IMR-90 (cell line): ENCODE data around the gene MBIP. TPM values are rescaled to one million over a fixed set of nuclear protein-coding genes. Genes with fewer than 3 reads are reported as not detected.
A peak's percentile ranks its signal among the peaks of the same experiment; 100 is the strongest.

ENCODE experiments used
- ATAC-seq: fragments of 200-7000 bp; cut with Tn5 transposase; 2 replicates; pipeline ENCODE4 v1.9.1; 2020; ENCODE audit warnings: low read depth, mild to moderate bottlenecking, moderate library complexity
- BruUV-seq: library from RNA; stranded (reverse); fragments of 400-500 nt; replicated peaks from 2 replicates; lab custom pipeline; 2021; lab: Mats Ljungman, UMichigan
- CTCF ChIA-PET: fragments of 300-600 bp; formaldehyde crosslinking; extraction: SDS; loops from one replicate; lab custom pipeline; 2021; ENCODE audit warnings: antibody characterized with exemption; lab: Yijun Ruan, JAX
- POLR2A ChIA-PET: fragments of 300-600 bp; sonication (Branson Sonifier 250); formaldehyde crosslinking; loops from one replicate; lab custom pipeline; 2022; ENCODE audit warnings: antibody characterized with exemption; ENCODE audit not compliant: unreplicated experiment; lab: Charles Lee
- DNase-seq: peaks from one replicate; pipeline ENCODE4 v3.0.0; 2013
- H2AFZ ChIP-seq: replicated peaks from 2 replicates; pipeline ENCODE3; 2013; ENCODE audit warnings: low read length, mild to moderate bottlenecking; ENCODE audit not compliant: poor library complexity
- H2AK5ac ChIP-seq: 2 replicates; pipeline ENCODE4 v1.6.1; 2013; ENCODE audit warnings: low read depth, low read length, inconsistent platforms
- H2AK9ac ChIP-seq: replicated peaks from 2 replicates; pipeline ENCODE3; 2013; ENCODE audit warnings: mild to moderate bottlenecking, low read depth, low read length, moderate library complexity; ENCODE audit not compliant: poor library complexity
- H2BK120ac ChIP-seq: 2 replicates; pipeline ENCODE4 v1.6.1; 2013; ENCODE audit warnings: low read depth, low read length, inconsistent platforms
- H2BK15ac ChIP-seq: 3 replicates; pipeline ENCODE4 v1.6.1; 2013; ENCODE audit warnings: low read depth, low read length, inconsistent platforms
- H2BK20ac ChIP-seq: 2 replicates; pipeline ENCODE4 v1.6.1; 2013; ENCODE audit warnings: low read depth, mild to moderate bottlenecking, inconsistent platforms, low read length, moderate library complexity
- H2BK5ac ChIP-seq: 2 replicates; pipeline ENCODE4 v1.6.1; 2013; ENCODE audit warnings: mild to moderate bottlenecking, low read depth, low read length, inconsistent platforms; ENCODE audit not compliant: poor library complexity, severe bottlenecking
- H3K14ac ChIP-seq: replicated peaks from 2 replicates; pipeline ENCODE4 v1.6.1; 2013; ENCODE audit warnings: low read depth, low read length, inconsistent platforms
- H3K18ac ChIP-seq: 2 replicates; pipeline ENCODE4 v1.6.1; 2013; ENCODE audit warnings: low read depth, low read length, control low read depth
- H3K23ac ChIP-seq: 2 replicates; pipeline ENCODE4 v1.6.1; 2013; ENCODE audit warnings: low read depth, low read length, inconsistent platforms
- H3K27ac ChIP-seq: 2 replicates; pipeline ENCODE4 v1.5.1; 2013; ENCODE audit warnings: mild to moderate bottlenecking, control low read depth, low read length; ENCODE audit not compliant: insufficient read depth
- H3K27me3 ChIP-seq: 2 replicates; pipeline ENCODE4 v1.6.1; 2013; ENCODE audit warnings: low read length; ENCODE audit not compliant: control insufficient read depth, insufficient read depth
- H3K36me3 ChIP-seq: 2 replicates; pipeline ENCODE4 v1.6.1; 2013; ENCODE audit warnings: low read length, mixed read lengths; ENCODE audit not compliant: control insufficient read depth, insufficient read depth
- H3K4ac ChIP-seq: 2 replicates; pipeline ENCODE4 v1.6.1; 2013; ENCODE audit warnings: low read depth, low read length, inconsistent platforms
- H3K4me1 ChIP-seq: 2 replicates; pipeline ENCODE4 v1.6.1; 2013; ENCODE audit warnings: low read length, mixed read lengths; ENCODE audit not compliant: control insufficient read depth, insufficient read depth
- H3K4me2 ChIP-seq: 2 replicates; pipeline ENCODE4 v1.6.1; 2013; ENCODE audit warnings: low read depth, mild to moderate bottlenecking, control low read depth, low read length, moderate library complexity
- H3K4me3 ChIP-seq: 2 replicates; pipeline ENCODE4 v1.5.1; 2013; ENCODE audit warnings: low read depth, mild to moderate bottlenecking, control low read depth, low read length, moderate library complexity; ENCODE audit not compliant: insufficient read depth
- H3K56ac ChIP-seq: 2 replicates; pipeline ENCODE4 v1.6.1; 2013; ENCODE audit warnings: low read length, inconsistent platforms; ENCODE audit not compliant: insufficient read depth; ENCODE audit errors: extremely low read depth
- H3K79me1 ChIP-seq, 2 experiments: 2 replicates each; pipeline ENCODE4 v1.6.1; 2013; ENCODE audit warnings: low read length in 2 of 2, inconsistent platforms in 1 of 2, low read depth in 1 of 2
- H3K9ac ChIP-seq: 2 replicates; pipeline ENCODE4 v1.6.1; 2013; ENCODE audit warnings: low read depth, low read length, control low read depth
- H3K9me1 ChIP-seq: 2 replicates; pipeline ENCODE4 v1.6.1; 2013; ENCODE audit warnings: low read length, inconsistent platforms; ENCODE audit not compliant: insufficient read depth
- H3K9me3 ChIP-seq: 2 replicates; pipeline ENCODE4 v1.6.1; 2013; ENCODE audit warnings: low read length; ENCODE audit not compliant: control insufficient read depth, insufficient read depth
- H4K20me1 ChIP-seq: 2 replicates; pipeline ENCODE4 v1.6.1; 2013; ENCODE audit warnings: low read length, inconsistent platforms; ENCODE audit not compliant: insufficient read depth
- H4K5ac ChIP-seq: 2 replicates; pipeline ENCODE4 v1.6.1; 2013; ENCODE audit warnings: mild to moderate bottlenecking, low read depth, low read length, control low read depth
- H4K8ac ChIP-seq, 2 experiments: 2 replicates each; pipeline ENCODE4 v1.6.1; 2013; ENCODE audit warnings: low read depth in 2 of 2, low read length in 2 of 2, control low read depth in 1 of 2, inconsistent platforms in 1 of 2
- H4K91ac ChIP-seq: 2 replicates; pipeline ENCODE4 v1.6.1; 2013; ENCODE audit warnings: low read depth, low read length, inconsistent platforms; ENCODE audit not compliant: insufficient read depth
- MXI1 ChIP-seq: IDR thresholded peaks from 2 replicates; pipeline ENCODE4 v1.6.1; 2012; ENCODE audit warnings: low read depth, mild to moderate bottlenecking, low read length, moderate library complexity, borderline replicate concordance
- NFE2L2 ChIP-seq: fragments of 150-350 bp; IDR thresholded peaks from 2 replicates; pipeline ENCODE4 v1.6.1; 2016; ENCODE audit warnings: low read depth, mild to moderate bottlenecking, low read length
- WGBS, 2 experiments: methylation state at CpG; one replicate each; pipeline versions ENCODE4 v1.1.5 to v1.1.7; 2013; ENCODE audit warnings: missing lambda C conversion rate in 2 of 2; ENCODE audit not compliant: insufficient read length in 1 of 2; ENCODE audit errors: extremely low coverage in 2 of 2; 5-methylcytosine and 5-hydroxymethylcytosine counted together
- dilution Hi-C: fragments of 300-500 bp; cut with HindIII; formaldehyde crosslinking; loops from one replicate; pipeline ENCODE4 v1.14.3; 2018; ENCODE audit warnings: low sequenced_read_pairs; ENCODE audit not compliant: unreplicated experiment
- in situ Hi-C: fragments of 300-500 bp; cut with MboI; formaldehyde crosslinking; loops from 3 replicates; pipeline ENCODE4 v1.14.3; 2019; ENCODE audit warnings: low sequenced_read_pairs, inconsistent platforms, mixed read lengths
- intact Hi-C: fragments of 100-400 bp; cut with micrococcal nuclease; formaldehyde crosslinking; loops from 2 replicates; pipeline ENCODE4 v1.10.0; 2022
- polyA plus RNA-seq, 3 experiments: library from polyadenylated mRNA; depleted of rRNA; stranded (reverse); fragments of >200 nt; gene quantifications; 2 replicates each; pipeline ENCODE4 v1.2.3, GENCODE V29; 2012; ENCODE audit warnings: low replicate concordance in 1 of 3
- total RNA-seq: library from RNA; depleted of rRNA; stranded (reverse); fragments of >200 nt; gene quantifications from 2 replicates; pipeline ENCODE4 v1.2.3, GENCODE V29; 2012

Gene MBIP
- total and polyA plus RNA-seq, 2 of the 4 experiments (the other 2 are of a cell fraction), result 9.3 to 17.4 TPM

GRCh38 chr14:36361210-36361853 lies 40.9 kb upstream of the MBIP start:
- no peak overlapping the region for H3K4me3 ChIP-seq
- no peak overlapping the region for H2AK9ac ChIP-seq
- BruUV-seq, result no TSS peak
- ATAC-seq, result no peak
- H3K36me3 ChIP-seq, result no peaks in the 10 kb centered on the region
- ChIA-PET POLR2A (no interaction called here), CTCF (interaction anchor here (1.4 kb wide), 1 partner anchor 11 kb away, joined by 4 read pairs; no protein-coding TSS in a partner anchor)
- peaks cover 2% of the 10 kb centered on the region; the same call in 1 of the 2 replicates for H3K27me3 ChIP-seq
- H2AFZ ChIP-seq, result no peak overlapping the region
- no peak overlapping the region for H2BK5ac ChIP-seq
- H3K9ac ChIP-seq, result no peak overlapping the region
- H4K20me1 ChIP-seq, result no peaks in the 10 kb centered on the region
- H3K27ac ChIP-seq, result no peak overlapping the region
- no peaks in the 10 kb centered on the region for H3K4me1 ChIP-seq
- no peak overlapping the region for H4K91ac ChIP-seq
- H3K9me1 ChIP-seq, result no peaks in the 10 kb centered on the region
- no peak overlapping the region for H3K4ac ChIP-seq
- H2AK5ac ChIP-seq, result no peak overlapping the region
- H2BK20ac ChIP-seq, result no peak overlapping the region
- intact Hi-C loops (no loop called here), in situ Hi-C loops (no loop called here), dilution Hi-C loops (no loop called here)
- no peak for TF ChIP-seq MXI1
- TF ChIP-seq NFE2L2, result 0 out of 2 replicates have a peak, but pooled peaks have one; percentile 5
- H3K14ac ChIP-seq, result no peak overlapping the region
- no peak overlapping the region for H2BK120ac ChIP-seq
- no peak overlapping the region for H4K8ac ChIP-seq
- H2BK15ac ChIP-seq, result no peak overlapping the region
- no peaks in the 10 kb centered on the region for H3K79me1 ChIP-seq
- DNase-seq, result no peak
- H3K23ac ChIP-seq, result no peak overlapping the region
- no CpG with 5 or more reads among the region's 2 CpGs for WGBS, 2 experiments
- no peak overlapping the region for H3K56ac ChIP-seq
- H4K5ac ChIP-seq, result no peak overlapping the region
- no peak overlapping the region for H3K4me2 ChIP-seq
- no peaks in the 10 kb centered on the region for H3K9me3 ChIP-seq
- no peak overlapping the region for H3K18ac ChIP-seq
